Epidermal melanocyte (primary cell): ENCODE results near the gene MACROD1.

Experiments
- DNase-seq: peaks from one replicate; pipeline ENCODE4 v3.0.0; 2011; ENCODE audit warnings: low spot score; ENCODE audit not compliant: insufficient read length

The MACROD1 gene

DNA sequence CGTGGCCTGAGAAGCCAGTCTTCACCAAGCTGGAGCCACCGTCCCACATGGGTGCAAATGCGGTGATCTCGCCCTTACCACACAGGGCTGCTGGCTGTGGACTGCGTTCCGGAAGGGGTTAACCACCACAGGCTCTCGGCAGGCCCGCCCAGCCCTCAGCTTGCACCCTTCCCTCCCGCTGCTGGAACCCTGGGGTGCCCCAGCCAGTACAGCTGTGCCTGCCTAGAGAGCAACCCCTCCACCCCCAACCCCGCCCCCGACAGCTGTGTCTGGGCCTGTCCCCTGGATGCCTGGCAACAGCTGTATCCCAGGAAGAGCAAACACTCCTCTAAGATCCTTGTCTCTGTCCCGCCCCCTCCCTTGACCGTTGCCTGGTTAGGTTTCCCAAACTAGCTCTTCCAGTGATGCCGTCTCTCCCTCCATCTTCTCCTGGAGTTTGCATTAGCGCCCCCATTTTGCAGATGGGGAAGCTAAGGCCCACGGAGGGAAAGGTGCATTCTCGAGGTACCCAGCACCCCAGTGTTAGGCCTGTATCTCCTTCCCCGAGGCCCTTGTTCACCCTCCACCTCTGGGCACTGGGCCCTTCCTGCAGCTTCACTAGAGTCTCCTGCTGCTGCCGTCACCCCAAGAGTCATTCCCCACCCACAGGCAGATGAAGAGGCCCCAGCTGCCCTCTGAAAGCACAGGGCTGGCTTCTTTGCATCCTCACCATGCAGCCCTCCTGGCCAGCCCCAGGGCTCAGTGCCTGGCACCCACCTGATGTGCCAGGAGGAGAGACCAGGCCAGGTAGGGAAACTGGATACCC lies 204.1 kb downstream of the MACROD1 start:
- no peak for DNase-seq

DNA sequence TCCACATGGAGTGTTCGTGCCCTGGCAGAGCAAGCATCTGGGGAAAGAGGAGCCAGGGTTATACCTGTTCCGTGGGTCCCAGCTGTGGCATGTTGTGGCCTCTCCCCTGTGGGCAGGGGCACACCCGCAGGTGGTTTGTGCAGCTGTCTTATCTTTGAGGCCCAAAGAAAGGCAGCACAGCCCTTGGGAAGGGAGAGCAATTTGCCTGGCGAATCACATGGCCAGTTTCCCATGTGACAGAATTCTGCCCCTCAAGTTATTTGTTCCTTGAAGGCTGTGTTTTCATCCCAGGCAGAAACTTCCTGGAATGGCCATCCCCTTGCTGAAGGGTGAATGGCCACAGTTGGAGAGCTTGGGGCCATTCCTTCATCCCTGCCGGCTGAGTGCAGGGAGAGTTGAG lies 207.9 kb downstream of the MACROD1 start:
- no peak for DNase-seq

DNA sequence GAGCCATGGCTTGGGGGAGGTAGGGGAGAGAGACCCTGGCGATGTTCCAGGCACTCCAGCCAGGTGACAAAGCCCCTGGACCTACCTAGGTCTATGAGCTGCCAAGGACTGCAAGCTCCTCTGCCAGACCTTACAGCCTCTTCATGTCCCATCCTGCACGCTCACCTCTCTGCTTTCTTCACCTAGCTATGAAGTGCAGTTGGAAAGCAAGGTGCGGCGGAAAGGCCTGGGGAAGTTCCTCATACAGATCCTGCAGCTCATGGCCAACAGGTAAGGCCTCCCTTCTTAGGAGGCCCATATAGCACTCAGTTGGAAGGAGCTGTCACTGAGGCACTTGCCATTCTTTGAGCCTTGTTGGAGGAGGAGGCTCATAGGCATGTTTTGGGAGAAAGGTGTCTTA lies 213.3 kb downstream of the MACROD1 start:
- DNase-seq, result no peak

DNA sequence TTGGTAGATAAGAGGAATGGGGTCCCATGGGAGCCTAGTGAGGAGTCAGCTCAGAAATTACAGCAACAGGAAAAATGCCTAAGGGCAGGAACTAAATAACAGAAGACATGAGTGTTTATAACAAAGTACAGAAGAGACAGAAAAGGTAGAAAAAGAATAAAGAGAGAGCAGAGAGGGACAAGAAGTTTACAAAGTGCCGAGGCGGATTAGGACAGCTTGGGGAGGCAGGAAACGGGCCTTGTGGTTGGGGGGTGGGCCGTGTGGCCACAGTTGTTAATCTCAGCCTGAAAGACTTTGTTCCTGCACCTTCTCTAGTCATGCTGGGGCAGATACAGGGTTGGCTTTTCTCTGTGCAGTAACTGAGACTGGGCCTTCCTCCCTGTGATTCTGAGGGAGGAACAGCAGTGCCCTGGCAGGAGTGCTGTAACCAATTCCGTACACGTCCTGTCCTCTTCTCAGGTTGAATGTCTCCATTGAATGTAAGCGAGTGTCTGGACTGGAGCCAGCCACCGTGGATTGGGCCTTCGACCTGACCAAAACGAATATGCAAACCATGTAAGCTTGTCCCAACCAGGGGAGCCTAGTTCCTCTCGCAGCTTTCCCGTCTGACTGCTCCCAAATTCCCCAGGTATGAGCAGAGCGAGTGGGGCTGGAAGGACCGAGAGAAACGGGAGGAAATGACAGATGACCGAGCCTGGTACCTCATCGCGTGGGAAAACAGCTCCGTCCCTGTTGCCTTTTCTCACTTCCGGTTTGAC lies 214.0 kb downstream of the MACROD1 start:
- no peak for DNase-seq
